ENCODE measurements around the gene CYTH3. TPM values are rescaled to one million over a fixed set of nuclear protein-coding genes. Genes with fewer than 3 reads are reported as not detected.

Gene CYTH3
- polyA plus RNA-seq, 12 donors = 26.6 to 55.4 (median 32.9) TPM; not detected in 1

DNA sequence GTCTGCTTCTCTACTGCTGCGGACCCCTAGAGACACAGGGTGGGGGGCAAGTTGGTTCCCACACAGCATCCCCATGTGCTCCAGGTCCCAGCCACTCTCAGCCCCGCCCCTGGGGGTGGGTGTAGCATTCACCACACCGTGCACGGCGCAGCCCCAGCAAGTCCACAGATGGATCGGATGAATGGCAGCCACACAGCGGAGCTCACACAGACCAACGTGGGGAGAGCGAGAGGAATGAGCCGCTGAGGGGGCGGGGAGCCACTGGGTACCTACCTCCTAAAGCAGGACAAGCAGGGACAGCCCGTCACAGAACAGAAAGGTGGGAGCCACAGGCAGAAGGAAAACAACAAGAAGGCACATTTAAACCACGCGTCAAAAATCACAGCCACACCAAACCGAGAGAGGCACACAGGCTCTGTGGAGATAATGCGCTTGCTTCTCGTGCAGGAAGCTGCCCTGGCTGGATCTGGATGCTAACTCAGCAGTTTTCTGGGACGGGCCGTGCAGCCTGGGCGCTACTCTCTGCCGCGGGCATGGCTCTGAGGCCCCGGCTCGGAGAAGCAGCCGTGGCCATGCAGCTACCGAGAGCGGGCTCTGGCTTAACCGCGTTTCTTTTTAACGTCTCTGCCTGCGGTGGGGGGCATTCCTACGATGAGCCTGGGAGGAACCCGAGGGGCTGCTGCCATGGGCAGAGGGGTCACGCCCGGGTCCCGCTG lies 102.5 kb downstream of the CYTH3 start:
- no peak for DNase-seq

DNA sequence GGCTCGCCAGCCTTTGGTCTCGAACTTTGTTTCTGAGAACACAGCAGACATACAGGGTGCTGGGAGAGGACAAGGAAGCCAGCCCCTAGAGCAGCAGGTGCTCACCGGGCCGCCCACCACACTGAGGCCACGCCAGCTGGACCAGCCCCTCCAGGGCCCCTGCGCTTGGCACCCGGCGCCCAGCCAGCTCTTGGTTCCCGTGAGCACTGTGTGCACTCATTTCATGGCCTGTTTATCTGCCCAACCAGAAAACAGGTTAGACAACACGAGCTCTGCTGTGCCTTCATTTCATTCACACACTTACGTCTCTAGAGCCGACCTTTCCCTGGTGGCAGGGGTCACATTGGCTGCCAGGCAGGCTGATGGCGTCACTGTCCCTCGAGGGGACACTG lies 104.0 kb downstream of the CYTH3 start:
- no peak for DNase-seq

DNA sequence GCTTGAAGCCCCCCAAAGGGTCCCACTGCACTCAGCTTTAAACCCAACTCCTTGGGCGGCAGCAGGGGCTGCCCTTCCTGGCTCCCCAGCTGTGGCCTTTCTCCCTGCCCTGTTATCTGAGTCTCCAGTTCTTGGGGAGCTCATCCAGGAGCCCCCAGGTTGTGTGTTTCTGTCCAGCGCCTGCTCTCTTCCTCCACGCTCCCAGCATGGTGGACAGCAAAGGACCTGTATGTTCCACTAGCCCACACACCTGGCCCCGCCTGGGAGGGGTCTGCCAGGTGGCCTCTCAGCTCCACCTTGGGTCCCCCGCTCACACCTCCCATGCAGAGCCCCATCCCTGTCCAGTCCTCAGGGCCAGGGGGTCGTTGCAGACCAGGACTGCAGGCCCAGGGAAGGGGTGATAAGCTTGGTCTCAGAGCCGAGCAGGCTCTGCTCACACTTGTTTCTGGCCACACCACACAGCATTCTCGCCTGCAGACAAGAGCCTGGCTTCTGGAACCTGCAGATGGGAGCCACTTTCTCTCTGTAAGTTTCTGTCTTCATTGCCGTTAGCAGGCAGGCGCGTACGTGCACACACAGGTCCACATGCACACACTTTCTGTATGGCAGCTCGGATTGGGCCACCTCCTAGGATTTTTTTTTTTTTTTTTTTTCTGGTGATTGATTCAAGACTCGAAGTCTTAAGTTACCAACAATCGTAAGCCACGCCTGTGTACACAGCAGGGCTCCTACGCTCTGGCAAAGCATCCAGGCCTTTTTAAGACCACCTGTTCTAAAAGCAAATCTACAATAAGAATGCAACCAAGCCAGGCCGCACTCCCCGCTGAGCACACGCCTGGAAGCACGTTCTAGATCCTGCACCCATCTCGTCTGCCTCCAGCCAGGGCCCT lies 104.6 kb downstream of the CYTH3 start:
- DNase-seq = no peak

DNA sequence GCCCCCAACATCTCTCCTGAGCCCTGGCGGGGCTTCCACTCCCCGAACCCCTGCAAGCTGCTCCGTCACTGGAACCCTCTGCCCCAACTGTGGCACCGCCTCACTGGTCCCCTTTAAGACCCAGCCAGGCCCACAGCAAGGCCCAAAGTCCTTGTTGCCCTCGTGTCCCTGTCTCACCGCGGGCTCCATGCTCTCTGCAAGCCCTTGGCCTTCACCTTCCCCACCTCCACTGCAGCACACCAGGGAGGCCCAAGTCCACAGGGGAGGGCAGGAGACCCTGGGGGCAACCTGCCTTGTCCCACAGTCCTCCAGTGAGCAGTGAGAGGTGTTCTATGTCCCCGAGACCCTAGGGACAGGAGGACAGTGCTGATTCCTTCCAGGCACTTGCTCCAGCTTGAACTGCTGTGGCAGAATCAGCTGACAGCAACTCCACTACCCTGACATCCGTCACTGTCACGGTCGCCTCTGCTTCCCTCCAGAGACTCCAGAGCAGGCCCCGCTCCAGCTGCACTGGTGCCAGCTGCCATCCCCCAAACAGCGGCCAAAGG lies 105.3 kb downstream of the CYTH3 start:
- DNase-seq = no peak

DNA sequence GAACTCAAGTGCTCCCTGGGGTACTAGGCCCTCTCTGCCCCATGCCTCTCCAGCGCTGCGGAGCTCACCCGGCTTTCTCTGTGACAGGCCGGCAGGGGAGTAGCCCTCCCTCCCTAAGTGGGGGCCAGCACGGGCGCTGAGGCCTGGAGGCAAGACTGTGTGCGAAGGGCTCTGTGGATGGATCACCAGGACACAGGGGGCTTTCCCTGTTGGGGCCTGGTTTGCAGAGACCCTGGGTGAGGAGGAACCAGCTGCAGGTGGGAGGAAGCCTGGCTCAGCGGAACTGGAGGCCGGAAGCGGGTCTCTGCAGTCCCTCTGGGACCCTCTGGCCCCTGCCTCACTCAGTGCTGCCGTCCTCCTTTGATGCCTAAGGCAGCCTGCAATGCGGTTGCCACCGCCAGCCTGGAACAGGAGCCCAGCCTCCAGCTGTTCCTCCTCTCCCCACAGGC lies 106.0 kb downstream of the CYTH3 start:
- DNase-seq = no peak

DNA sequence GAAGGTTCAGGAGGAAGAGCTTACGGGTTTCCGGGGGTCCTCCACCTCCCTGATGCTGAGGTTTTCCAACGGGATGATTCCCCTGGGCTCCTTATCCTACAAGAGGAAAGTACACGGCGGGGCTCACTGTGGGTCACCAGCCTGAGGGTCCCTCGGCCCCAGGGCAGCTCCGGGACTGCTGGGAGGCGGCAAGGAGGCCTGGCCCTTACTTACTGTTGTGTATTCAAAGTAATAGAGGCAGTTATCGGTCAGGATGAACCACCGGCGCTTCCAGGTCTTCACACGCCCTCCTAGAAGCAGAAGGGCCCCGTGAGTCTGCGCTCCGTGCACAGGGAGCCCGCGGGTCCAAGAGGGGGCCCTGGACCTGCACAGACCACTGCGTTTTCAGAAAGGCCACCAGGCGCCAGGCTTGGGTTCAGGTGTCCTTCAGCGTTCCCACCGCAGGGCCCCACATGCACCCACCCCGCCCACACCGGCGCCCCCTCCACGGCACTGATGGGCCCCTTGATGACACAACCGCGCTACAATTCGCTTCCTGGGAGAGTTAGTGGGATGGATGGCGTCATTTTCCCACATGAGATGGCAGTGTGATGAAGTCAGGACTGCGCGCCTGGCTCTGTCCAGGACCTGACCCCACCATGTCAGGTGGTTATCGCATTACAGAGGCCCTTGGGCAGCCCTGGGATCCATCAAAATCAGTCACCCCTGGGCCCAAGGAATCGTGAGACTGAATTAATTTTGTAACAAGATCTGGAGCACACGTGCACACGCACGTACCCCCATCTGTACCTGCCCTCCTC lies 106.7 kb downstream of the CYTH3 start:
- no peak for DNase-seq

DNA sequence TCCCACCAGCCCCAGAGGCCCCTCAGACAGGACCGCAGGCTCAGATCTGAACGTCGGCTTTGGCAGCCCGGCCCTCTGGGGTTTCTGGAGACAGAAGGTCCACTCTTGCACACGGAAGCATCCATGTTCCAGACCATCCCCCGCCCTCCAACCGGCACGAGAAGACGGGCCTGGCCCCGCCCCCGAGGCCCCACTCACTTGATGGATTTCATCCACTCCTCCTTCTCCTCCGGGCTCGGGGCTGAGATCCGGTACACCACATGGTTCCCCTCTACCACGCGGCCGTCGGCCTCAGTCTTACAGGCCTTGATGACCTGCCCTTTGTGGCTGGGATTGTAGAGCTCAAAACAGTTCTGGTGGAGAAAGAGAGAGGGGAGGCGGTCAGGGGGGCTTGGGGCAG lies 107.3 kb downstream of the CYTH3 start:
- DNase-seq = no peak

DNA sequence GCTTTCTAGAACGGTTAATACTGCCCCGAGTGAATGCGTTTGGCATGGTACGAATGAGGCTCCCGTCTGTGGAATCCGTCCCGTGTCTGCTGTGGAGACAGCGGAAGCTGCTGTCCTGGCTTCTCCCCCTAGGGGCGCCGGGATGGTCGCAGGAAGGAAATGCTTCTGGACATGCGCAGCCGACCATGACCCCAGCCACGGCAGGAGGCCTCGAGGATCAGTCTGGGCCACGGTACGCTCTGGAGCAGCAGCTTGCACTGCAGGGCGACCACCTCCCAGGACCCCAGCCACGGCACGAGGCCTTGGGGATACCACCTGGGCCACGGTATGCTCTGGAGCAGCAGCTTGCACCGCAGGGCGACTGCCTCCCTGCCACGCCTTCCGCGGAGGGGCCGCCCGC lies 107.9 kb downstream of the CYTH3 start:
- no peak for DNase-seq

DNA sequence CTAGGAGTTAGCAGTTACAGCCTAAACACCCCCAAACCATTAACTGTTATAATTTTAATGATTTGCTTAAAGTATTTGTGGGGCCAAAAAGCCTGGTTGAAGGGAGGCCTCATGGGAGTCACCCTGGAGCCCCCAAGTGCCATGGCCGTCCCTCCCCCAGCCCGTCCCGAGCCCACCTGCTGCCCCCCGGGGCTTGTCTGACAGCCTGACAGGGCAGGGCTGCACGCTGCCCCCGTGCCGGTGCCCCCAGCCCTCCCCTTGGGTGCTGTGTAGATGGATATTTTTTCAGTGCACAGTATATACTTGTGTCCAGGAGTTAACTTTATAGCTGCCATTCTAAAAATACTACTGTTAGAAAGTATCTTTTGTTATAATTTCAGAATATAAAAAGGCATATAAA lies 108.4 kb downstream of the CYTH3 start:
- no peak for DNase-seq

DNA sequence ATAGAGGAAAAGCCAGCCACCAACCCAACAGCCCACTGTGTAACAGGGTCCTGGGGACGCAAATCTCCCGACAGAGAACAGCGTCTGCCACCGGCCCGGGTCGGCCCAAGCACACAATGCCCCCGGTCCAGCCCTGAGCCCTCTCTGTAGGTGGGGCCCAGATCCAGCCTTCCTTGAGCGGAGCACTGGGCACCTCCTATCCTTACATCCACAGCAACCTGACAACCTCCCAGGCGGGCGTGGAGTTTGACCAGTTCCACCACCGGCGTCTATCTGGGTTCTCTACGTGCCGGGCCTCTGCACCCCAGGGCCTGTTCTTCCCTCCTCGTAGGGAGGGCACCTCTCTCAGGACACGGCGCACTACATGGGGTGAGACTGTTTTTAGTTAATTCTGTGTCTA lies 109.0 kb downstream of the CYTH3 start:
- DNase-seq = no peak

DNA sequence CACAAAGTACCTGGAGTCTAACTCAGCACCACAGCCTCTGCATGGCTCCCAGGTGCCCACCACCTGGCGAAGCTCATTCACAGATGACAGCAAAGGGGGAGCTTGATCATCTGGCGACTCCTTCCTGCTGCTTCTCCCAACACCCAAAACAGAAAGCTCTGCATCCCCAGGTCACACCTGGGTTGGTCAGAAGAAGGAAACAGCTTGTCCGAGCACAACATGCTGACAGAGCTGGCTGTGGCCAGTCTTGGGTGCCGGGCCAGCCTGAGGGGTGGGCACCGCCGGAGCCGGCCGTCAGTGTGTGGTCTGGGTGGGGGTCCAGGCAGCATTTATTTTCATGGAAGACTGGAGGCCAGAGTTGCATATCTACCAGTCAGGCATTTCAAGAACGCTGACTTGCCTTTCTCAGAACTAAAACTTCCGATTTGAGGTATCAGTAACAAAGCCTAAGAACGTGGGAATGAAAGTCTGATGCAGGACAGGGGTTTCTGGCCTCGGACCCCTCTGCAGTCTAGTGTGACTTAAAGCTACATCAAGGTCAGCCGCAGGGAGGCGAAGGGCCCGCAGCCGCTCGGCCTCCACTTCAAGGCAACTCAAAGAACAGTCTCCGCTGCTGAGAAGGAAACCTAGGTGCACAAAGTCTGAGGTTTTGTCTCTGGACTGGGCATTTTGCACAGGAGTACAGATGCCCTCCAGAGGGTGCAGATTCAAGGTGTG lies 109.6 kb downstream of the CYTH3 start:
- DNase-seq = no peak

DNA sequence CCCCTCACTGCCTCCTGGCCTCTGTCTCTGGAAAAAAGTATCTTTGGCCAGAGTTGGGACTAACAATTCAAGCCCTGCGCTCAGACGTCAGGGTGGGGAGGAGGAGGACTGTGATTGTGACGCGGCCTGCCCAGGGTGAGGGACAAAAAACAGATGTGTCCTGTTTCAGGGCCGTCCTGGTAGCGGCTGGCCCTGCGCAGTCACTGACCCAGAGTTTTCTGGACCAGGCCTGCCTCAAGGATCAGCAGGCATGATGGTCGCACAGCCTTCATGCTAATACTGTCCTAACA lies 110.1 kb downstream of the CYTH3 start:
- peak; percentile 82 for DNase-seq

DNA sequence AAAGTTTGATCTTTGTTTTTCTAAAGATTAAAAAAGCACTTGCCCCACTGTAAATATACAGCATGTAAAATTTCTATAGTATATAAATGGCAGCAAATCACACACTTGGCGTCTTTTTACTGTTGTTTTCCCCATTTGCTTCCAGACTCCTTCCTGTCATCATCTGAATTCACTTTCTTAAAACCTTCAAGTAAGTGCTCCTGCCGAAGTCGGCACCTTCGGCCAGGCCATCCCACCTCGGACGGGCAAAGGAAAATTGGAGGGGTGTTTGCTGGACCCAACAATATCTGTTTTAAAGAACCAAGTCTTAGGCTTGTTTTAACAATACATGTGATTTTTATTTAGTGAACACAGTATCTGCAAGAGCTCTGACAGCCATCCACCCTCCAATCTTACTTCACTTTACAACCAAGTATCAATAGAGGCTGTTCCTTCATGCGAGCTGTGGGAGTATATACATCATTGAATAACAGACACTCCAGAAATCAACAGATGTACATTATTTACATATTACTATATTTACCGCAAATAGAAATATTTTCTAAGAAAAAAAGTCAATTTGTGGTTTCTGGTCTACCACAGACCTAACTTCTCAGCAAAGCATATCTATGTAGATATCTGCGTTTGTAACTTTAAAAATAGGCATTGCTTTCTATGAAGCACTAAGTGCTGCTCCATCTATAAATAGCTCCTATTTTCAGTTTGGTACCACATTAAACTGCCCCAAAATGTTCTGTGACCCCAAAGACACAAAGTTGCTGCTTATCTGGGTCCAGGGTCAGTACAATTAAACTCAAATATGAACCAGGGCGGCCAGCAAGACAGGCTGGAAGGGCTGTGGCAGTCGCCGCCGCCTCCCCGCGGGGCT lies 110.7 kb downstream of the CYTH3 start:
- no peak for DNase-seq

DNA sequence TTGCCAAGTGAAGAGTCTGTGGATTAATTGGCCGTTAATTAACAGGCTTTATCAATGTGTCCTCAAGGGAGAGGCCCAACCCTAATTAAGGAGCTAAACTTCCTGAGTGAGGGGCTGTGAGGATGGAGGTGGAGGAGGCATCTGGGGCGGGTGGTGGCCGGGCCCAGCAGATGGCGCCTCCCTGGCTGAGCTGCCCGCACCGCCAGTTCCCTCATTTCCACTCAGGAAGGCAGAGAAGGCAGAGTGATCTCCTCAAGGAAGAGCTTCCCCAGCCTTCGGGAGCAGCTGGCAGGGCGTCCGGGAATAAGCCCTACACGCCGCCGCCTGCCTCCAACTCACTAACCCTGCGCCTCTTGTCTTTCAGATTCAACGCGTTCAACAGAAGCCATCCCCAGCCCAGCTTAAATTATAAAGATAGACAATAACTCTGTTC lies 112.2 kb downstream of the CYTH3 start:
- DNase-seq = peak; percentile 62

DNA sequence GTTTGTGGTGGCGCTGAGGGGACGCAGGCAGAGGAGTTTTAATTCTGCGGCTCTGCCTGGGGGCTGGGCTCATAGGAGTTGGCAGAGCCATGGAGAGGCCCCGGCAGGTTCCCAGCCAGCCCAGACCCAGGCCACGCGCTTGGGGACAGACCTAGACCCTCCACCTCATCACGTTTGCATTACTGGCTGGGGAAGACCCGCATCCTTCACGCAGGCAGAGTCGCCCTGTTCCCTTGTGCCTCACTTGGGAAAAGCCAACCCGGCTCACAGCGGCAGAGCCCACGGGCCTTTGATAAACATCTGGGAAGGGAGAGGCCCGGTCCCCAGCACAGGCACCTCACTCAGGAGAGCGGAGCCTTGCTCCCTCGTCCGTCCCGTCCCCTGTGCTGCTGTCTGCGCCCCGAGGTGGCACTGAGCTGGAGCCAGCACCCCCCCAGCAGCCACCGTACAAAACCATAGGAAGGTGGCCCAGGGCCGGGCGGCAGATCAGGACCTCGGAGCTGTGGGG lies 112.8 kb downstream of the CYTH3 start:
- no peak for DNase-seq

DNA sequence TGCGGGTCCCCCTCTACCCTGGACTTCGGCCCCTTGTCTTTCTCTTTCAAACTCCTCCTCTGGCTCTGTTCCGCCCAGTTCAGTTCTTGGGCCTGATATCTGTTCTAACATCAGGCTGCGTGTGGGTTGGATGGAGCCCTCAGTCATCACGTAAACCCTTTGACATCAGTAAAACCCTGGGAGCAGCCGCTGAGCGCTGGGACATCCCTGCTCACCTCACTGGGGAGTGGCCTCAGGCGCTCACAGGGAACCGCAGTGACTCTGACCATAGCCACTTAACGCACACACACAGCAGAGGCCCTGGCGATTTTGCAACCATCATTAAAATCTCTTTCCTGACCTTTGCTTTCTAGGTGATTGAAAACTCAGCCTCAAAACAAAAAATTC lies 113.3 kb downstream of the CYTH3 start:
- DNase-seq = no peak

DNA sequence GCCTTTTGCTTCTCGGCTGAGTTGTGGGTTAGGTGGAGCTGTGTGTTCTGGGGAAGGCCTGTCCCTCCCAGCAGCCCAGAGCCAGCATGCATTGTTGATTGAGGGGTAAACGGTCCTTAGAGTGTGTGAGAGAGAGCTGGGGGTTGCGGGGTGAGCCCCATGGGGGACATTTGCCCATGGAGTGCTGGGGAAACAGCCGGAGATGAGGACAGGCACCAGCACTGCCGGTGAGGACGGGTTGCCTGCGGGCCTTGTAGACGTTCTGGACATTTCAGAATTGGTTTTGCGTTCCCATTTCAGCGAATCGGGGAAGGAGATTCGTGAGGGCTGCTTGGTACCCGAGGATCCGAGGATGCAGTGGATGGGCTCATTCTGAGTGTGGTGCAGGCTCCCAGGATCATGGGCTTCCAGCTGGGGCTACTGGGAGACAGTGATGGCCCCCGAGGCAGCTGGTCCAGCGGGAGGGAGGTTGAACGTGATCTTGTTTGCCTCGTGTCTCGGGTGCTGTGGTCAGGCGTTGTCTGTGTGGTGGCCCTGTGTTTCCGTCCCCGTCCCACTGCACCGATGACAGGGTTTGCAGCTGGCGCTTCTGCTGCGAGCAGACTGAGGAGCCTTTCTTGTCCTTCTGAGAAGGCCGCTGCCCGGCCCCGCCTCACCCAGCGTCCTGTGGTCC lies 113.9 kb downstream of the CYTH3 start:
- no peak for DNase-seq

DNA sequence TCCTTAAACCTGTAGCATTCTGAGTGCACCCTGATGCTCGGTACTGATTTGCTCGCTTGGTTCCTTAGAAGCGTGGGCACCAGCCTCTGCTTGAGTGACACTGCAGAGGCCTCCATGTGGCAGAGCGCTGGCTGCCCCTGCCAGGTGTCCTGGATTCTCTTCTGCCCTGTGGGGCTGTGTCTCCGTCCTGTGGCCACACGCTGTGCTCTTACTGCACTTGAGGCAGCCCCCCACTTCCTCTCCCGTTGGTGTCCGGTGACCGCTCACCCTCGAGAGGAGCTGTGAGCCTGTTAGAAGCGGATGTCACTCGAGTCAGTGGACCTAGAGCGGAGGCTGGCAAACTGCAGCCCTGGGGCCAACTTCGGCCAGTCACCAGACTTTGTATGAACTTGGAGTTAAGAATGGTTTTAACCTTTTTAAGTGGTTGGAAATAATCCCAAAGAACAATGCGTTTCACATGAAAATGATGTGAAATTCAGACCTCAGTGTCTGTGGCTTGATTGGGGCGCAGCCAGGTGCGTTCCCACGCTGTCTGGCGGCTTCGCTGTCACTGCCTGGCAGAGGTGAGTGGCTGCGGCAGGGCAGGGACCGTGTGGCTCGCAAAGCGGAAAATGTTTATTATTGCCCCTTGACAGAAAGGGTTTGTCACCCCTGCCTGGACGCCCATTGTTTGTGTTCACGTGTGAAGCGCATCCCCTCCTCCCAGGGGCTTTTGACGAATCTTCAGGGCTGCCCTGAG lies 114.6 kb downstream of the CYTH3 start:
- DNase-seq = no peak

DNA sequence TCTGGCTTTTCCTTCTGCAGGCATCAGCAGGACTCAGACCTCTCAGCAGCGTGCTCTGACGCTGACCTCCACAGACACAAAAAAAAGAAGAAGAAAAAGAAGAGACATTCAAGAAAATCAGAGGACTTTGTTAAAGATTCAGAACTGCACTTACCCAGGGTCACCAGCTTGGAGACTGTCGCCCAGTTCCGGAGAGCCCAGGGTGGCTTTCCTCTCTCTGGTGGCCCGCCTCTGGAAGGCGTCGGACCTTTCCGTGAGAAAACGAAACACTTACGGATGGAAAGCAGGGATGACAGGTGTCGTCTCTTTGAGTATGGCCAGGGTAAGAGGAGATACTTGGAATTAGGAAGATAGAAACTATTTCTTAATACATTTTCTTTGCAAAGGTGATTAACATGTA lies 115.7 kb downstream of the CYTH3 start:
- DNase-seq = no peak
